Hindlimb muscle (tissue), 1 donor: ENCODE measurements around the gene TBXT. TPM values are rescaled to one million over a fixed set of nuclear protein-coding genes. Genes with fewer than 3 reads are reported as not detected.
"Not testable (repeated sequence)": the region's sequence is repeated elsewhere in the genome, so short reads cannot be mapped to it uniquely, and the experiment has no call there.

Experiments
- DNase-seq: peaks from one replicate; pipeline ENCODE4 v3.0.0-alpha.2; 2013
- polyA plus RNA-seq: library from polyadenylated mRNA; unstranded; fragments of 120-200 nt; gene quantifications from one replicate; pipeline ENCODE4 v1.2.1, GENCODE V29; 2013; ENCODE audit not compliant: insufficient read length

The TBXT gene, protein sequence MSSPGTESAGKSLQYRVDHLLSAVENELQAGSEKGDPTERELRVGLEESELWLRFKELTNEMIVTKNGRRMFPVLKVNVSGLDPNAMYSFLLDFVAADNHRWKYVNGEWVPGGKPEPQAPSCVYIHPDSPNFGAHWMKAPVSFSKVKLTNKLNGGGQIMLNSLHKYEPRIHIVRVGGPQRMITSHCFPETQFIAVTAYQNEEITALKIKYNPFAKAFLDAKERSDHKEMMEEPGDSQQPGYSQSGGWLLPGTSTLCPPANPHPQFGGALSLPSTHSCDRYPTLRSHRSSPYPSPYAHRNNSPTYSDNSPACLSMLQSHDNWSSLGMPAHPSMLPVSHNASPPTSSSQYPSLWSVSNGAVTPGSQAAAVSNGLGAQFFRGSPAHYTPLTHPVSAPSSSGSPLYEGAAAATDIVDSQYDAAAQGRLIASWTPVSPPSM
- polyA plus RNA-seq = not detected

DNA sequence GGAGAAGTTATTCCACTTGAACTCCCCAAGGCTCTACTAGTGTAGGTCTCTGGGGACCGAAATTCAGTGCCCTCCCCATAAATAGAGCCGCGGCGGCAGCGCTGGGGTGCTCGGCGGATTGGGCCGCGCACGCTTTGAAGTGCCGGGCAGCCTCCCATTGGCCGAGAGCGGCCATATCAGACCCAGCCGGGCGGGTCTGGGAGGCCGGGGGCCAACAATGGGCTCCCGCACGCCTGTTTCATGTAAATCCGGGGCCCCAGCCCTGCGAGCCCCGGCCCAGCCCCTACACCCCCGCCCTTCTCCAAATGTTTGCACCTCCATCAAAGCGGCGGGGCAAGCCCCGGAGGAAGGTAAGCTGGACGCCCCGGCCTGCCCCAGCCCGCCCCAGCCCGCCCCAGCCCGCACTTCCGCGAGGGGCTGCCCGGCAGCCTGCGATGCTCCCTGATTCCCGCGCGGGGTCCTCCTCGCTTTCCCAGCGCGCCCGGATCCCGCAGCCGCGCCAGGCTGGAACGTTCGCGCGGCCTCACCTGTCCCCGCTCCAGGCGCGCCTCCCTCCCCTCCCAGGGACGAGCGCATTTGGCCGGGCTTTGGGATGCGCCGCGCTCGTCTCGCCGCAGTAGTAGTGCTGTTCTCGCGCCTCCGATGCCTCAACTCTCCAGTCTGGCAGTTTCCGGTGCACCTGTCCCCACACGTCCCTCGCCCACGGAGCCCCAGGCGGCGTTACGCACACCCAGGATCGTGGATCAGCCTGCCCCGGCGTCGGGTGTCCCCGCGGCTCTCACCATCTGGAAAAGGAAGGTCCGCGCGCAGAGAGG, at the start of gene TBXT:
TSS of gene TBXT (minus strand) at position 51 of the 815 bp plus-strand sequence. CDS start 260 bp downstream, outside the sequence.
- DNase-seq = no peak

DNA sequence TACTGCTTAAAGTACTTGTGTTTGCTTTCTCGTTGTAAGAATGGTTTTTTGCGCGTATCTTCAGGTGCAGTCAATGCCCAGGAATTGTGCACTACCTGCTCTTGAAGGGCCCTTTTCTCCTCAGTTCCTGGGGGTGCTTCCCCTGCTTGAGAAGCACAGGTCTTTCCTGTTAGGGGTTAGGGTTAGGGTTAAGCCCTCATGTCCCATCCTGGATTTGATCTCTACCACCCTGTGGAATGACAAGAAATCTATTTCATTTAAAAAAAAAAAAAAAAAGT, 39.6 kb upstream of the TBXT start:
- no peak for DNase-seq

- DNase-seq = no peak
Observed at GRCh38 chr6:166206510-166207283, 39.0 kb upstream of the TBXT start.

DNA sequence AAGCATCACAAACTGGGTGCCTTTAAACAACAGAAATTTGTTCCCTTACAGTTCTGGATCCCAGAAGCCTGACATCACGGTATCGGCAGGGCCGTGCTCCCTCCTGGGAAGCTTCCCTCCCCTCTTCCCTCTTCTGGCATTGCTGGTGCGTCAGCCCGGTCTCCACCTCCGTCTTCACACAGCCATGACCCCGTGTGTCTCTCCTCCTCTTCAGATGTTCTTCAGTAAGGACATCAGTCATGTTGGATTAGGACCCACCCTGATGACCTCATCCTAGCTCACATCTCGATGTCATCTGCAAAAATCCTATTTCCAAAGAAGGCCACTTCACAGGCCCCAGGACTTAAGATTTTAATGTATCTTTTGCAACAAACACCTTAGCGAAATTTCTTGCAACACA, 38.4 kb upstream of the TBXT start:
- peak; percentile 20 for DNase-seq

- DNase-seq = no peak
Observed at GRCh38 chr6:166204852-166205650, 37.4 kb upstream of the TBXT start.

DNA sequence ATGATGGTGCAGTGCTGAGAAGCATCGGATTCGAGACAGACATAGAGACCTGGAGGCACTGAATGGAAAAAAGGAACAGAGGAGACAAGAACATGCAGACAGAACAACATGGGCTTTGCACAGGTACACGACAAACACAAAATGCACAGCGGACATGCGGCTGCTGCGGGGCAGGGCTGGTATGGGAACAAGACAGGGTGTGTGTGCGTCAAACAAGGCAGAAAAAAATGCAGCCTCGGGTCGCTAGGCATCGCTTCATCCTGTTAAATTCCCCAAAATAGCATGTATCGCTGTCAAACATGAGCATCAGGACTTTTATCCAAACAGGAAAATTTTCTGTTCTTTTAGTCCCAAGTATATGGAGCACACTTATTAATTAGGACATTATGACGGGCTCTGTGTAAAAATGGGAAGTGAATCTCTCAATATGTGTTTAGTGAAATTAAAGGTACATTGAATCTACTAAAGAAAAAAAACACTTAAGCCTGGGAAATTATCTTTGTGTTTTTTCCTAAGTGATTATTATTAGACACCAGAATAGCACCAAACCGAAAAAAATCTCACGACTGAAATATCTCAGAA, 36.1 kb upstream of the TBXT start:
- DNase-seq = no peak

DNA sequence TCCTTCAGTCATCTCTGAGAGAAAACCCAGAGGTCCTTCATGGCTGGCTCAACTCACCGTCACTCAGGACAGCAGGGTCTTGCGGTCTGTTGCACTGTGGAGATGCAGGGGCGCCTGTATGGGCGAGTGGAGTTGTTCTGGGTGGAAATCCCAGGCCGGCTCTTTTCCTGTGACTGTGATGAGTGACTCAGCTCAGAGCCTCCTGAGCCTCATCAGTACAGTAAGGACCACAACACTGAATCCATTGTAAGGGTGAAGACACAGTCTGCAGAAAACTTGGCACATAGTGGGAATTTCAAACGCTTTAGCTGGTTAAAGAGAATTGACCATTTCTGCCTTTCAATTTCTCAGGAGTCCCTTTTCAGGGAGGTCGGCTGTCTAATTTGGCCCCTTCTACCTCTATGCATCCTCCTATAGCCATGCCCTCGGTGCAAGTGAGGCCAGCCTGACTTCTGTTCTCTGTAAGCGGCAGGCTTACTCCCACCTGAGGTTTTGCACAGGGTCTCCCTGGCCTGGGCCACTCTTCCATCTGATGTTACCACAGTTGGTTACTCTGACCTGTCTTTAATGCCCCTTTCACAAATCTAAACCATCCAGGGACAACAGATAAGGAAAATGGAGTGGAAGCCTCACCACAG, 35.5 kb upstream of the TBXT start:
- DNase-seq = no peak

DNA sequence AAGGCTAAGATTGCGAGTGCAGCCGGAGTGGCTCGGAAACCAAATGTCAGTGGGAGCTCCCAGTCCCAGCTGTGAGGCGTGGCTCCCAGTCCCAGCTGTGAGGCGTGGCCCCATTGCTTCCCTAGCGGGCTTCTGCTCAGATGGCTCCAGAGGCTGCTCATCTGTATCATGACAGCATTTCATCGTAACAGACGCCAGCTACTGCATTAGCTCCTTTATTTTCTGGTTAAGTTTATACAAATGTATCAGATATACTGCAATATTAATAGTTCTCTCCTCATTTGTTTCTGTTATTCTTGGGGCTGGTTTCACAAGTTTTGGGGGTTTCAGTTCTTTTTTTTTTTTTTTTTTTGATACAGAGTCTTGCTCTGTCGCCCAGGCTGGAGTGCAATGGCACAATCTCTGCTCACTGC, 34.7 kb upstream of the TBXT start:
- peak; percentile 26 for DNase-seq

- no peak for DNase-seq
Observed at GRCh38 chr6:166201878-166202277, 34.2 kb upstream of the TBXT start.

GRCh38 chr6:166197361-166197760, 29.7 kb upstream of the TBXT start:
- no peak for DNase-seq

- no peak for DNase-seq
Observed at GRCh38 chr6:166195860-166196238, 28.2 kb upstream of the TBXT start.

GRCh38 chr6:166194914-166195859, 27.5 kb upstream of the TBXT start:
- no peak for DNase-seq

GRCh38 chr6:166192557-166192956, 24.9 kb upstream of the TBXT start:
- no peak for DNase-seq

DNA sequence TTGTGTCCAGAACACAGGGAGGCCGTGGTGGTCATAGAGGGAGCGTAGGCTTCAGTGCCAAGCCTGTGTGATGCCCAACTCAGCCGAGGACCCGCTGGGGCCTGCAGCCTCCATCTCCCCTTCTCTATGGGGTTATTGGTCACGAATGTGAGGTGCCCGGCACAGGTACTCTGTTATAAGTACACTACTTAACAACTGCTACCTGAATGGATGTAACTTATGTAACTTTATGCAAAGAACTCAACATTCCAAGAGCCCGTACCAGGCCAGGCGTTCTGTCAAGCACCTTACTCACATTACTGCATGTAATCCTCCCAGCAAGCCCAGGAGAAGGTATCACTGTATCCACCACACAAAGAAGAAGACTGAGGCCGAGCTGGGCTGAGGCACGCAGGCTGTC, 24.5 kb upstream of the TBXT start:
- no peak for DNase-seq

DNA sequence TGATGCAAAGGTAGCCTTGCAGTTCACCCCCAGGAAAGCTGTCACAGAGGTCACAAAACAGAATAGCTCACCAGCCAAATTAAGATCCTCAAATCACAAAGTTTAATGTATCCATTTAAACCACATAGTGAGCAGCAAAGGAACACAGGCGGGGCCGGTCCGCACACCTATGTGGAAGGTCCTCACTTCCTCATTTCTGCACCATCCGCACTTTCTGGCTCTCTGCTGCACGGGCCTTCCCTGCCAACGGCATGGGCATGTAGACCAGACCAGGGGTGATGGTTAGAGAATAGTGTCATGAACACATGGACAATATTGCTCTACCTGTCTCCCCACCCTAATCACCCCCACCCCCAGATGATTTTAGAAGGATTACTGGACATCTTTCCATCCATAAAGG, 12.1 kb upstream of the TBXT start:
- DNase-seq = no peak

- no peak for DNase-seq
Observed at GRCh38 chr6:166176106-166176505, 8.5 kb upstream of the TBXT start.

GRCh38 chr6:166175093-166175492, 7.4 kb upstream of the TBXT start:
- DNase-seq = not testable (repeated sequence)

GRCh38 chr6:166174031-166174430, 6.4 kb upstream of the TBXT start:
- no peak for DNase-seq

DNA sequence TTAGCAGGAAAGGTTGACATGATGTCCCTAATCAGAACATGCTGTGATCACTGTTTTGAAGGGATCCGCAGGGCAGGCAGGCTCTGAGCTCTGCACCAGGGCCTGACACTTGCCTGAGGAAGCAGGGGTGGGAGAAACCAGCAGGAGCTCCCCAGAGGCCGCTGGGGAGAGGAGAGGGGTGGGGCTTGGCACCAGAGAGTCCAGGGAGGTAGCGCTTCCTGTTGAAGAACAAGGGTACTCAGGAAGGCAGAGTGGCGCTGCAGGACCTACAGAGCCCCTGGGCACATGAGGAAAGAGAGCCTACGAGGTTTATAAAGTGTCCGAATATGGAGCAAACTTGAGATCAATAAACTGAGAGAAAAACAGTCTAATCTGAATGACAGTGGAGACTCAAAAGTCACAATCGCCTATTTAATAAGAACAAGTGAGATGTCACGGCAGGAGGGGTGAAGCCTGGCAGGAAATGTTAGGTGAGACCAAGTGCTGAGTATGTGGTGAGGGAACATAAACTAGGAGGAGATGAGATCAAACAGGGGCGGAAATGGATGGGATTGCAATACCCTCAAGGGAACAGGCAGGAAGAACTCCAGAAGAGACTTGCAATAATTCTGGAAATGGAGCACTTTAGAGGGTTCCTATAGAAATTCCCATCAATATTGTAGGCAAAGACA, 5.8 kb upstream of the TBXT start:
- no peak for DNase-seq

GRCh38 chr6:166172546-166172945, 4.9 kb upstream of the TBXT start:
- DNase-seq = no peak
